Mucosa of descending colon (tissue), 3 donors: ENCODE data around the gene MECP2. TPM values are rescaled to one million over a fixed set of nuclear protein-coding genes. Genes with fewer than 3 reads are reported as not detected.
"Not testable (repeated sequence)": the region's sequence is repeated elsewhere in the genome, so short reads cannot be mapped to it uniquely, and the experiment has no call there.

Experiments
- ATAC-seq: fragments of 200-7000 bp; cut with Tn5 transposase; one replicate; pipeline ENCODE4 v1.9.1; 2020; ENCODE audit warnings: mild to moderate bottlenecking, moderate library complexity
- DNase-seq, 3 donors: peaks; one replicate each; pipeline ENCODE4 v3.0.0-alpha.2; 2020
- H3K36me3 ChIP-seq: fragments of 200-600 bp; one replicate; pipeline ENCODE4 v1.8.0; 2021; ENCODE audit warnings: low read depth, mild to moderate bottlenecking
- H3K4me1 ChIP-seq: fragments of 200-600 bp; one replicate; pipeline ENCODE4 v1.8.0; 2021; ENCODE audit warnings: low read depth, mild to moderate bottlenecking
- H3K4me3 ChIP-seq: fragments of 200-600 bp; one replicate; pipeline ENCODE4 v1.8.0; 2021; ENCODE audit warnings: mild to moderate bottlenecking
- H3K9me3 ChIP-seq: fragments of 200-600 bp; one replicate; pipeline ENCODE4 v1.8.0; 2021; ENCODE audit warnings: mild to moderate bottlenecking
- CTCF ChIP-seq: fragments of 200-600 bp; IDR thresholded peaks from one replicate; pipeline ENCODE4 v1.8.0; 2022; ENCODE audit warnings: antibody characterized with exemption, mild to moderate bottlenecking
- intact Hi-C, 2 donors: fragments of 100-400 bp; cut with DNase I in 1 of 2; cut with micrococcal nuclease in 1 of 2; formaldehyde crosslinking; loops; one replicate each; pipeline versions ENCODE4 v1.11.0 to v1.11.1; 2022; cut with DNase I, micrococcal nuclease
- total RNA-seq, 3 donors: library from RNA; stranded (reverse); fragmentation: NEBNext Ultra II Directional in 2 of 3; extraction: Animal tissue kit (Norgen Biotek cat#: 25700) in 2 of 3; gene quantifications; one replicate each; pipeline versions ENCODE4 v1.2.1 to v1.2.4, GENCODE V29; 2021 to 2023
- donor health status: DM: no; HTN: no; CAD: no; lungs with moderate emphysema.
- donor health status: DM: no; HTN: no; CAD: no.
- donor health status: DM: no; HTN: yes; CAD: no.

Gene MECP2
- total RNA-seq, 3 donors from 2014 or later, result 33.5 to 55.6 (median 35.6) TPM

GRCh38 chrX:154000051-154000450 lies 97.5 kb downstream of the MECP2 start:
- Histone ChIP-seq H3K4me1 (no peaks in the 10 kb centered on the region), H3K4me3 (no peak overlapping the region), H3K36me3 (no peaks in the 10 kb centered on the region), H3K9me3 (no peaks in the 10 kb centered on the region)
- DNase-seq, result no peak
- peak; percentile 87 for ATAC-seq
- intact Hi-C loops, result no loop called here
- no peak for TF ChIP-seq CTCF

GRCh38 chrX:153999359-154000037 lies 98.0 kb downstream of the MECP2 start:
- intact Hi-C loops, result no loop called here

GRCh38 chrX:153995504-153995903 lies 102.0 kb downstream of the MECP2 start:
- intact Hi-C loops, result no loop called here
- Histone ChIP-seq H3K36me3 (no peaks in the 10 kb centered on the region), H3K4me1 (no peaks in the 10 kb centered on the region), H3K4me3 (no peak overlapping the region), H3K9me3 (no peaks in the 10 kb centered on the region)
- DNase-seq, result no peak
- no peak for TF ChIP-seq CTCF
- ATAC-seq, result no peak

More at GRCh38 chrX:153999359-154000037, 98.0 kb downstream of the MECP2 start:
- Histone ChIP-seq H3K4me1 (no peaks in the 10 kb centered on the region), H3K9me3 (no peaks in the 10 kb centered on the region), H3K36me3 (no peaks in the 10 kb centered on the region), H3K4me3 (no peak overlapping the region)
- TF ChIP-seq CTCF, result no peak
- ATAC-seq (peak; percentile 64), DNase-seq (no peak)

- intact Hi-C loops, ATAC-seq, H3K9me3 ChIP-seq: not testable (repeated sequence)
Observed at GRCh38 chrX:153994398-153994797, 103.1 kb downstream of the MECP2 start.

GRCh38 chrX:153993978-153994377 lies 103.5 kb downstream of the MECP2 start:
- Histone ChIP-seq H3K36me3 (no peaks in the 10 kb centered on the region), H3K4me1 (no peaks in the 10 kb centered on the region), H3K4me3 (no peak overlapping the region), H3K9me3 (no peaks in the 10 kb centered on the region)
- DNase-seq, result no peak
- intact Hi-C loops, result no loop called here
- TF ChIP-seq CTCF, result no peak
- no peak for ATAC-seq

More at GRCh38 chrX:153994398-153994797, 103.1 kb downstream of the MECP2 start:
- not testable (repeated sequence) for H3K4me3 ChIP-seq, H3K4me1 ChIP-seq, H3K36me3 ChIP-seq, DNase-seq

GRCh38 chrX:153993079-153993478 lies 104.4 kb downstream of the MECP2 start:
- no peak for TF ChIP-seq CTCF
- ATAC-seq, result no peak
- no peaks in the 10 kb centered on the region for H3K9me3 ChIP-seq
- intact Hi-C loops, result no loop called here
- DNase-seq, result no peak
- no peak overlapping the region for H3K4me3 ChIP-seq
- H3K4me1 ChIP-seq, result no peaks in the 10 kb centered on the region
- no peaks in the 10 kb centered on the region for H3K36me3 ChIP-seq
